Amniotic epithelial cell (primary cell): ENCODE data around the gene CTDSPL.

Experiments used
- DNase-seq: peaks from one replicate; pipeline ENCODE4 v3.0.0-alpha.2; 2010; ENCODE audit warnings: low read depth

The CTDSPL gene

GRCh38 chr3:37913522-37913921 is 51.8 kb downstream of the CTDSPL start:
- no peak for DNase-seq

- no peak for DNase-seq
Measured at GRCh38 chr3:37916685-37917084, 55.0 kb downstream of the CTDSPL start.

DNA sequence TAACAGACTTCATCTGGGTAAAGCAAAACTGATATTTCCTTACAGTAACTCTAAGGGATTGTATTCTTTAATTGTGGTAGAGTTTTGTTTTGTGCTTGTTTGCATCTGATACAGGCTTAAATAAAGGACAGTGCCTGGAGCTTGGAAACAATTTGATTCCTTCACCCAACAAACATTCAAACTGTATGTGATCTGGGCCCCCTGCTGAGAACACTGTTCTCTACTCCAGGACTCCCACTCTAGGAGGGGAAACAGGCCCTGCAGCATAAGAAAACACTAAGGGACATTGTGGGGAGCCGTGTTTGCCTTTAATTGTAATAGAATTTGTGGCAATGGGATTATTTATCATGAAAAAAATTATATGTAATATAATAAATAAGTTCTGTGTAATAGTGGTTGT is 56.9 kb downstream of the CTDSPL start:
- DNase-seq: no peak

GRCh38 chr3:37920156-37920699 is 58.5 kb downstream of the CTDSPL start:
- DNase-seq: no peak

- no peak for DNase-seq
Measured at GRCh38 chr3:37921025-37921424, 59.3 kb downstream of the CTDSPL start.

DNA sequence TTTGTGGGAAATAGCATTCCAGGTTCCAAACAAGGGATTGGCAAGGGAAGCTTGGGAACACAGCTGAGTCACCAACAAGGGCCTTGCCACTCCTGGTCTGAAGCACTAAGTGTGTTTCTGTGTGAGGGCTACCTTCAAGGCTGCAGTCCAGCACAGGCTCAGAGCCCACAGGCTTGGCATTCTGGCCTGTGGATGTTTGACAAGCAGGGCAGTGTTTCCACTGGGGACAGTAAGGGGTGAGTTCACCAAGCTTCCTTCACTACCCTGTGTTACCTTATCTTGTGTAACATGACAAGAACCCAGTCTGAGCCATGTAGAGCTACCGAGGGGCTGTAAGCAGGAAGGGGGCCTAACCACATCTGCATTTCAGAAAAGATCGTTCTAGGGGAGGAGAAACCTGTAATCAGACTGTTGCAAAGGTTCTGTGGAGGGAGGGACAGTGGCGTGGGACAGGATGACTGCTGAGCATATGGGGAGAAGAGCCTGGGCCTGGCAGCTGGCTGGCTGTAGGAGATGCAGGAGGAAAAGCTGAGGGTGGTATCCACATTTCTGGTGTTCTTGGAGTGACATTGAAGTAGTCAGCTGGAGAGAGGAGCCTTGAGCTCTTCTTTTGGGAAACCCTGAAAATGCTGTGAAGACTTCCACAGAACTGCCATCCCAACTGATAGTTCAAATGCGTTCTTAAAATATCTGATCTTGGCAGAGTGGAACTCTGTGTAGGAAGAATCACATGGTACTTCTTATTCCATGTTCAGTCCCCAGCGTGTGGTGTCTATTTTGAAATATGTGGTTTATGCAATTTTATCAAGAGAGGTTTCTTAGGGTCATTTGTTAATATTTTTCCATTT is 61.3 kb downstream of the CTDSPL start:
- peak; percentile 40 for DNase-seq

GRCh38 chr3:37923569-37924040 is 61.9 kb downstream of the CTDSPL start:
- no peak for DNase-seq

GRCh38 chr3:37924453-37924852 is 62.8 kb downstream of the CTDSPL start:
- no peak for DNase-seq

DNA sequence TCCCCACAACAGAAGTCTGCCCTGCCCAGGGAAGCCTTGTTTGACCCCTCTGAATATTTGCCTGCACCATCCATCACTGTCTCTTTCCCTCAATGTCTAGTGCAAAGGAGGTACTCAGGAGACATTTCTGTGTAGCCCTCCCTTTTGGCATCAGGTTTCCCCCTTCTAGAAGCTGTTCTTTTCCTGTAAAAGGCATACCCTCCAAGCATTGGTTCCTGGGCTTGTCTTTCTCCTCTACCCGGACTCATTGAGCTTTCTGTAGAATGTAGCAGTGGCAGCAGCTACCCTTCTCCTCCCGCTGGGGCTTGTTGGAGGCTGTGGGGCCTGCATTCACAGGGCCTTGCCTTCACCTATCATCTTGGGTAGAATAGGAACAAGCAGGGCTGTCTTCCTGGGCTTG is 63.5 kb downstream of the CTDSPL start:
- no peak for DNase-seq

DNA sequence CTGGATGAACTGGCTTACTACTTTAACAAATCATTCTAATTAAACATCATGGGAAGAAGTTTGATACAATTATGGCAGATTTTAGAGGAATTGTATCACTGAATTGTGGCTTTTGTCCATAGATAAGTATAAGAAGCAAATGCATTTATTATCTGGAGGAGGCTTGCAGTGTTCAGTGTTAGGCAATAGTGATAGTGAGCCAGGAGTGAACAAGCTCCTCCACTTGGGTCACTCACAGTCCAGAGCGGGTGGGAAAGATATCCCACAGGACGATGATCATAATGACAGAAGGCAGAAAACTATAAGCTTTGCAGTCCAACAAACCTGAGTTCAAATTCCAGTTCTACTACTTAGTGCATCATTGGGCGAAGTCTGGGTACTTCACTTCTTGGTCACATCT is 64.9 kb downstream of the CTDSPL start:
- peak; percentile 68 for DNase-seq

DNA sequence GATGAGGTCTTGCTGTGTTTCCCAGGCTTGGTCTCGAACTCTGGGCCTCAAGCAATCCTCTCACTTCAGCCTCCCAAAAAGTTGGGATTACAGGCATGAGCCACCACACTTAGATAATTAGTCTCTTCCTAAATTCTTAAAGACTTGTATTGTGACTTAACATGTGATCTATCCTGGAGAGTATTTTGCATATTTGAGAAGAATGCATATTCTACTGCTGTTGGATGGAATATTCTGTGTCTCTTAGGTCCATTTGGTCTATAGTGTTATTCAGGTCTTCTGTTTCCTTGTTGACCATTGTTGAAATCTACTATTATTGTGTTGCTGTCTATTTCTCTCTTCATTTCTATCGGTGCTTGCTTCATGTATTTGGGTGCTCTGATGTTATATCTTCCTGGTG is 68.8 kb downstream of the CTDSPL start:
- DNase-seq: no peak

DNA sequence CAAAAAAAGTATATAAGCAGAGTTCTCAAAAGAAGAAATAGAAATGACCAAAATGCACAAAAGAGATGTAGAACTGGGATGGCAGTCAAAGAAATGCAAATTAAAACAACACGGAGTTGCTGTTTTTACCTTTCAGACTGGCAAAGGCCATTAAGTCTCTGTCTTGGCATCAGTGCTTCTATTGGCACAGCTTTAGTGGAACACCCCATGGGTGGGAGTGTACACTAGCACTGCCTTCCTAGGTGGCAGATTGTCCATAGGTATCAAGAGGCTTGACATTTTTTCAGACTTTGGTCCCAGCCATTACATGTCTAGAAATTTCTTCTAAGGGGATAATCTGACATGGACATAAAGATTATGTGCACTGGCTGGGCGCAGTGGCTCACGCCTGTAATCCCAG is 70.8 kb downstream of the CTDSPL start:
- no peak for DNase-seq

DNA sequence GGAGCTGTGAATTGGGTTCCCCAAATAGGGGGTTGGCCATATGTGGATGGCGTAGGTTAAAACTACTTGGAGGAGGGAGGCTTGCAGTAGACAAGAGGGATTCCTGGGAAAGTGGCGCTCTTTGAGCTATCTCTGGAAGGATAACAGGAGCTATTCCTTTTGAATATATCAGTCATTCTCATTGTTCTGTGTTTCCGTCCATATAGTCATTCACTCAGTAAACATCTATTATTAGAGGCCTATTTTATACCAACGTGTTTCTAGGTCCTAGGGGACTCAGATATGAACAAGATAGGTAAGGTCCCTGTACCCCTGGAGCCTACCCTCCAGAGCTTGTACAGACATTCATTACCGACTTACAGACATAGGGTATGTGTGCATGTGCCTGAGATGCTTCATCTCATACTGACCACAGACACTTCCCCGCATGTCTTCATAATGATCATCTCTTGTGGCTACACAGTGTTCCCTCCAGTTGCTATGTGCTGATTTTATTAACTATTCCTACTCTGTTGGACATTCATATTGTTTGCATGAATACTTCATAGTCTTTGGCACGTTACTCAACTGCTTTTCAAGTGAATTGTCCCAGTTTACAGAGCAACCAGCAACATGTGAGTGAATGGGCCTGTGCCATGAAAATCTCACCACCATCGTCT is 73.1 kb downstream of the CTDSPL start:
- peak; percentile 73 for DNase-seq

DNA sequence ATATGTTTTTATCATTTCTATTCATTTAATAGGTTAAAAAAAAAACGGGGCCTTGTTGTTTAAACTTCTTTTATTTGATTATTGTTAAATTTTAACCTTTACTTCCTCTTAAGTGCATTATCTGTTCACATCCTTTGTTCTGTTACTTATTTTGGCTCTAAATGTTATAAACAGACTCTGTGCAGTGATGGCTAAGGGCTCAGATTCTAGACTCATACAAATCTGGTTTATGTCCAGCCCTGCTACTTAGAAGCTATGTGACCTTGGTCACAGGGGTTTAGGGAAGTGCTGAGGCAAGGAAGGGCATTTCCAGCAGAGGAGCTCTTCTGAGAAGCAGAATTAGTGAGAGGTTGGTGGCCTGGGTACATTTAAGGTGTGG is 73.6 kb downstream of the CTDSPL start:
- DNase-seq: peak; percentile 60

DNA sequence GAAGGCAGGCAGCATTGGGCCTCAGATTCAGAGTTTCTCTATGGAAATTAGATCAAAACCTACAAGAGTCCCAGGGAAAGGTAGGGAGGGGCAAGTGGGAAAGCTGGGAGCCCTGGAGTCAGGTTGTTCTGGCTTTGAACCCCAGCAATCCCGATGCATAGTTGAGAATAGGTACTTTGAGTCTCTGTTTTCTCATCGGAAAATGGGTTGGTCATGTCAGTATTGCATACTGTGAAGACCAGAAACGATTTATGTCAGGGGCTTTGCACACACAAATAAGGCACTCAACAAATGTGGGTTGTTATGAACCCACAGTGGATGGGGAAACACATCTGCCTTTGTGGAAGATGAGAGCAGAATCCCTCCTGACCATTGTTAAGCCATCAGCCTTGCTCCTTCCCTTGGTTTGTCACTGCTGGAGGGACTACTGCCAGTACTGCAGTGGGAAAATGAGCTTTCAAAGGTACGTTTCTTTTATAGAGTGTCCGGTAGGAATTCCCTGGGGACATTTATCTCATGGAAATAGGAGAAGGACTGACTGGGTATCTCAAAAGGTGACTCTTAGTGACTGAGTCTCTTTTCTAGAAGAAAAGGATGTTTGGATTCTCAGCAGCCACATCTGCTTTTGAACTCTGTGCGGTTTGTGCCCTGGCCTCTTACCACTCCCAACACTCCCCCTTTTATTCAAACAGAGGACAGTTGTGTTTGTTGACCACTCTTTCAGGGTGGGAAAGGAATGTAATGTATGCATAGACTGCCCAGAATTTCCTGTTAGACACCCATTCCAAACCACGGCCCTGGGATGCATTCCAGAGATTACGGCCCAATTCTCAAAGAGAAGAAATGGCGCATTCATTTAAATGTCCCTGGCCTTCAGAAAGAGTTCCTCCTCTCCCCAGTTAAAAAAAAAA is 74.3 kb downstream of the CTDSPL start:
- peak; percentile 98 for DNase-seq

DNA sequence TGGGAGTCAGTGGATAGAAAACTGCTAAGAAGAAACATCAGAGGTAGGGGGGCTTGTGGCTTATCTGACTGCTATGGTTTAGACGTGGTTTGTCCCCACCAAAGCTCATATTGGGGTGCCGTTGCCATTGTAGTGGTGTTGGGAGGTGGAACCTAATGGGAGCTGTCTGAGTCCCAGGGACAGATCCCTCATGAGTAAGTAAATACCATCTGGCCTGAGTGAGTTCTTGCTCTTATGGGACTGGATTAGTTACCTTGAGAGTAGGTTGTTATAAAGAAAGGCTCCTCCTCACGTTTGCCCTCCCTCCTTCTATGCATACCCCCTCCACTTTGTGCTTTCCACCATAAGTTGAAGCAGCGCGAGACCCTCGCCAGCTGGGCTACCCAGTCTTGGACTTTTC is 75.5 kb downstream of the CTDSPL start:
- no peak for DNase-seq

DNA sequence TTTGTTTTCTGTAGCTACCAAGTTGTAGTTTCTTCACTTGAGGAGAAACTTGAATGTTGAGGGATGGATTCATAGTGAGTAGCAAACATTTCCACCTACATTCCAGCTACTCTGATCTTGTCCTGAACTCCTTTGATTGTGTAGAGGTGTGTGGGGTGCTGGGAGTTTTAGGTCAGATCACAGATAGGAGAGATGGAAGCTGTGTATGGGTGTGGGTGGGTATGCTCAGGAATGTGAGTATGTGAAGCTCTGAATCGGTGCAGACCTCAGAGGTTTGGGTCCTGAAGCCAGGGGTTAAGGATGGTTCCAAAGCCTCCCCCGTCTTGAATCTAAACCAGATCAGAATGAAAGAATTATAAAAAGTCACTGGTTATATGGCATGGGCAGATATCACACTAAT is 76.3 kb downstream of the CTDSPL start:
- no peak for DNase-seq

DNA sequence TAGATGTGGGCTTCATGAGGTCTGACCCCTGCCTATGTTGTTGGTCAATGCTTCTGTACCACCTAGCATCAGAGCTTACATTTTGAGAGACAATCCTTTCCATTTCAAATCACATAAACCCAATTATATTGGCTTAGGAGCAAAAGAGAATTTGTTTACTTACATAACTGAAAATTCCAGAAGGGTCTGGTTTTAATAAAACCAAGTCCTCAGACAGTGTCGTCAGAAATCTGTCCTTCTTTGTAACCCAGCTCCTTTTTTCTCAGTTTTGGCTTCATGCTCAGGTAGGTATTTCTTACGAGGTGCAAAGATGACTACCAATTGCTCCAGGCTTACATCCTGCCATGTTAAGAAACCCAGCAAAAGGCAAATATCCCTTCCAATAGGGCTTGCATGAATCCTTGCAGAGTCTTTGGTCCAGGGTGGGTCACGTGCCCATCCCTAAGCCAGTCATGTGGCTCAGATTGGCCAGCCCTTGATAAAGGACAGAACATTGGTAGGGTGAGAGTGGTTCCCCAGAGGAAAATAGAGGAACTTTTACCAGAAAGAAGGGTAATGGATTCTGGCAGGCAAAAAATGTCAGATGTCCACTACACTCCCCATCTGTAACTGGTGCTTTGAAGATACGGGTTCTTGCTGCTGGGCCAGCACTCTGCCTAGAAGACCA is 78.7 kb downstream of the CTDSPL start:
- DNase-seq: no peak

- DNase-seq: no peak
Measured at GRCh38 chr3:37941608-37942508, 80.2 kb downstream of the CTDSPL start.

DNA sequence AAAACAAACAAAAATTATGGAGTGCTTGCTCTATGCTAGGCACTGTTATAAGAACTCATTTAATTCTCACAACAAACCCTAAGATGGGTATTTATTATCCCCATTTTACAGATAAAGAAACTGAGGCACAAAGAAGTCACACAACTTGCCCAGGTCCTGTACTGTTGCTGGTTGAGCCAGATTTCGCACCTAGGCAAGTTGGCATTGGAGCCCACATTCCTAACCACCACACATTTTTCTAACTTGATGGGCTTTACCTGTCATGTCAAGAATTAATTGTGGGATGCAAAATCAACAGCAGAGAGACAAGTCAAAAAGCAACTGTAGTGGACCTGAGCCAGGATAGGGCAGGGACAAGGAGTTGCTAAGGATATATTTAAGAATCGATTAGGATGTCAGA is 81.0 kb downstream of the CTDSPL start:
- DNase-seq: no peak

- no peak for DNase-seq
Measured at GRCh38 chr3:37943126-37943525, 81.4 kb downstream of the CTDSPL start.
